Measurements from ENCODE around the gene GSTM2.

GSTM2 gene

DNA sequence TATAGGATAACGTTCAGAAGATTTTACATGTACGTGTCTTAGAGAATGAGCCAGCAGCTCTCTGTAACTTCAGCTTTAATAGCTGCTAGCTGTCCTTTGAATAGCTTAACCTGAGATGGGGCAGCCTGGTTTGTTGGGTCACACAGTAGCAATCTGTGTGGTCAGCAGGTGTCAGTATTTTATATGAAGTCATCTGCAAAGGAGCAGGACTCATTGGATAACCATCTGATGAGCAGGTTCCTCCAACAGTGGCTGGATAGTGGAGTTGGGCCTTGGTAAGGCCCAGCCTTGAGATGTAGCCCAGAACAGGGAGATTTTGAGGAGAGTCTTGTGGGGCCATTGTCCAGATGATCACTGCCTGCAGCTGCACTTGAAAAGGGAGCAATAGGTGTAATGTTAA, 50.6 kb downstream of the GSTM2 start:
- DNase-seq, result no peak

DNA sequence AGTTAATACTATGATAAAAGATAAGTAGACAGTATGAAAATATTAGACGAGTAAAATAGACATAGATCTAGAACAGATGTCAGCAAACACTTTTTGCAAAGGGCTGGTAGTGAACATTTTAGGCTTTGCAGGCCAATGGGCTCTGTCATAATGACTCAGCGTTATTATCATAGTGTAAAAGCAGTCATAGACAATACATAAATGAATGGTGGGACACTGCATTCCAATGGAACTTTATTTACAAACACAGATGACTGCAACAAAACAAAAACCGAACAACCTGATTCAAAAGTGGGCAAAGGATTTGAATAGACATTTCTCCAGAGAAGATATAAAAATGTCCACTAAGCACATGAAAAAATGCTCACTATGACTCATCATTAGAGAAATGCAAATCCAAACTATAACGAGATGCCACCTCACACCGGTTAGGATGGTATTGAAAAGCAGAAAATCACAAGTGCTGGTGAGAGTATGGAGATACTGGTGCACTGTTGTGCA, 51.5 kb downstream of the GSTM2 start:
- no peak for DNase-seq

DNA sequence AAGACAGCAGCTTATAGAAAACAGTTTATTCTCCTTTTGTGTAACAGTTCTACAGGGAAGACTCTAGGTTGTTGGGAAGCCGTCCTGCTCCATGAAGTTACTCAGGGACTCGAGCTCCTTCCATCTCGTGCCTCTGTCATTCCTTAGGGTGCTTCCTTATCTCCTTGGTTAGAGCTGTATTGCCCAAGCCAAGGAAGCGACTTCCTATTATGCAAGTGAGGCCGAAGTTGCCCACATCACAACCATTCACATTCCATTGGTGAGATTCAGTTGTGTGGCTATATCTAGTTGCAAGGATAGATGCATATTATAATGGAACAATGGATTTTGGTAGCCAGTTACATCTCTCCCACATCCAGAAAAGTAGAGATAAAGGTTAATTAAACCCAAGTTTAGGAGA, 53.2 kb downstream of the GSTM2 start:
- DNase-seq, result no peak

DNA sequence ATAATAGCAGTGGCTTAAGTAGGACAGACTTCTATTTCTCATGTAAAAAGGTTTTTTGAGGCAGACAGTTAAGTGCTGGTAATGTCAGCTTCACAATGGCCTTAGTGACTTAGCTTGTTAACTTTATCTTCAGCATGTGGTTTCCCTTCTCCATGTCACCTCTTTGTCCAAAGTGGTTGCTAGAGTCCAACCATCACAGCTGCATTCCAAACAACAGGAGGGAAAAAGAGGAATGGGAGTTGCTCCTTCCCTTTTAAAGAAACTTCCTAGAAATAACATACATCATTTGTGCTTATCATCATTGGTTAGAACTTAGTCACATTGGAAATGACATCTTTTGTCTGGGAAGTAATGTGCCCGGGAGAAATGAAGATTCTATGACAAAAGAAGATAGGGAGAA, 54.1 kb downstream of the GSTM2 start:
- DNase-seq, result no peak

DNA sequence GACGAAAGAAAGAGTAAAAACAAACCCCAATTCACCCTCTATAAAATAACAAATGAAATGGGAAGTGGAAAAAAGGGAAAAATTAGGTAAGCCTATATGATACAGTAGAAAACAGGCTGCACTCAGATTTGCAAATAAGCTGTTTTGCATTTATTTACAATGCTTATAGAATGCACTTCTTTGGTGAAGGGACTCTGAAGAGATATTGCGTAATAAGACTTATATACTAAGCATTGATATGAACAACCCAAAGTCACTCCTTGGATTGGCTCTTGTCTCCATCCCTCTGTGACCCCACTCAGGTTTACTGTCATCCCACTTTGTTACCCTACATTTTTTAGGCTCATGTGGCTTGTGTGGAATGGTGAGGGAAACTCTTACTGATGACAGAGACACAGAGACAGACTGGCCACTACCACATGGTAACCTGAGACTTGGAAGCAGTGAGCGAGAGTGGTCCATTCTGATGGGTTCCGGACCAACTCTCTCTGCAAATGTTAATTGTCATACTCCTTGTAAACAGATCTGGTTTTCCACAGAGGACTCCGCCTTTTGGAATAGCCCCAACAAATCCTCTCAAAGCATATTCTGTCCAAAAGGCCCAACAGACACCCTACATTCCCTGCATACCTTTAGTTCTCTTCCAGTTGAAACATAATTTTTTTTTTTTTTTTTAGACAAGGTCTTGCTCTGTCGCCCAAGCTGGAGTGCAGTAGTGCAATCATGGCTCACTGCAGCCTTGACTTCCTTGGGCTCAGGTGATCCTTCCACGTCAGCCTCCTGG, 55.2 kb downstream of the GSTM2 start:
- DNase-seq, result no peak

All from islet precursor cell (in vitro differentiated cells).